GM19239 (cell line): ENCODE measurements around the gene IL17D.

Source experiments
- DNase-seq: peaks from one replicate; pipeline ENCODE4 v3.0.0; 2011; ENCODE audit warnings: low spot score; ENCODE audit not compliant: insufficient read length
- FAIRE-seq: peaks from 2 replicates; lab custom pipeline; 2011; peaks lifted over from hg19 to GRCh38; lab: Jason Lieb, UNC

Gene IL17D

DNA sequence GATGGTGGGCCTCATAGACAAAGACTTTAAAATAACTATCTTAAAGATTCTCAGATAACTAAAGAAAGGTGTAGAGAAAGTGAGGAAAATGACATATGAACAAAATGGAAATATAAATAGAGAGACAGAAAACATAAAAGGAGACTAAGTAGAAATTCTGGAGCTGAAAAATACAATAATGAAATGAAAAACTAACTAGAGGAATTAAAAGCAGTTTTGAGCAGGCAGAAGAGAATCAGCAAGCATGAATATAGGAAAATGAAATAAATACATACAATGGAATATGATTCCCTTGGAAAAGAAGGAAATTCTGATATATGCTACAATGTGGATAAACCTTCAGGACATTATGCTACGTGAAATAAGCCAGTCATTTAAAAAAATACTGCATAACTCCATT lies 66.3 kb downstream of the IL17D start:
- FAIRE-seq = no peak
- no peak for DNase-seq
